K562 (cell line): ENCODE measurements around the gene WRAP53. TPM values are rescaled to one million over a fixed set of nuclear protein-coding genes. Genes with fewer than 3 reads are reported as not detected.
A peak's percentile ranks its signal among the peaks of the same experiment; 100 is the strongest.

Source experiments
- ATF1 ChIP-seq, 2 experiments: fragments of 450-650 bp in 1 of 2; IDR thresholded peaks; 2 replicates each; pipeline ENCODE4 v1.6.1; 2016; ENCODE audit warnings: missing compliant biosample characterization in 1 of 2, missing genetic modification characterization in 1 of 2
- CREB3 ChIP-seq: fragments of 450-650 bp; conservative IDR thresholded peaks from 2 replicates; pipeline ENCODE4 v1.6.1; 2016; ENCODE audit warnings: missing genetic modification characterization, low read depth, mild to moderate bottlenecking, missing compliant biosample characterization, moderate library complexity
- JUN ChIP-seq, 2 experiments: sonication (generic) in 1 of 2; formaldehyde crosslinking in 1 of 2; IDR thresholded peaks; 2 replicates each; pipeline versions ENCODE4 v1.6.1 to v1.8.0; 2012 to 2022; ENCODE audit warnings: borderline replicate concordance in 2 of 2, mild to moderate bottlenecking in 2 of 2, improper control_type of control experiment in 1 of 2, low read depth in 1 of 2, low read length in 1 of 2, missing genetic modification reagents in 1 of 2
- KLF6 ChIP-seq: fragments of 250-450 bp; sonication (Bioruptor Pico); IDR thresholded peaks from 2 replicates; pipeline ENCODE4 v1.4.0; 2020; ENCODE audit warnings: mild to moderate bottlenecking, moderate library complexity, borderline replicate concordance
- MEF2D ChIP-seq: conservative IDR thresholded peaks from 2 replicates; pipeline ENCODE4 v1.6.1; 2016; ENCODE audit warnings: low read depth, missing genetic modification characterization, missing compliant biosample characterization
- RBM39 ChIP-seq: fragments of 200-400 bp; formaldehyde crosslinking; optimal IDR thresholded peaks from 2 replicates; pipeline ENCODE3; 2018; ENCODE audit warnings: low read depth, low read length
- RREB1 ChIP-seq: fragments of 250-450 bp; sonication (Bioruptor Pico); IDR thresholded peaks from 2 replicates; pipeline ENCODE4 v1.4.0; 2020
- SMAD2 ChIP-seq: fragments of 150-350 bp; IDR thresholded peaks from 2 replicates; pipeline ENCODE4 v1.6.1; 2014; ENCODE audit warnings: low read depth, mild to moderate bottlenecking, low read length
- SNRNP70 ChIP-seq: fragments of 200-400 bp; formaldehyde crosslinking; optimal IDR thresholded peaks from 2 replicates; pipeline ENCODE3; 2017; ENCODE audit warnings: low read depth, low read length
- YY1 ChIP-seq, 3 experiments: IDR thresholded peaks; 2 replicates each; pipeline ENCODE4 v1.6.1; 2011; ENCODE audit warnings: low read length in 2 of 3, mild to moderate bottlenecking in 2 of 3, moderate library complexity in 2 of 3, borderline replicate concordance in 1 of 3, control low read depth in 1 of 3, low read depth in 1 of 3; ENCODE audit not compliant: insufficient read depth in 3 of 3, insufficient replicate concordance in 2 of 3, control insufficient read depth in 1 of 3, insufficient read length in 1 of 3; ENCODE audit errors: extremely low read depth in 1 of 3
- ZNF24 ChIP-seq: fragments of 450-650 bp; IDR thresholded peaks from 2 replicates; pipeline ENCODE4 v1.6.1; 2016
- ZNF3 ChIP-seq: fragments of 250-450 bp; sonication (Bioruptor Pico); IDR thresholded peaks from 2 replicates; pipeline ENCODE4 v1.5.0; 2021; ENCODE audit warnings: mild to moderate bottlenecking, moderate library complexity
- ZNF57 ChIP-seq: fragments of 450-650 bp; formaldehyde crosslinking; IDR thresholded peaks from 2 replicates; pipeline ENCODE4 v1.4.0; 2020; ENCODE audit warnings: mild to moderate bottlenecking, moderate library complexity
- ZNF696 ChIP-seq: fragments of 250-450 bp; sonication (Bioruptor Pico); conservative IDR thresholded peaks from 2 replicates; pipeline ENCODE4 v1.4.0; 2020; ENCODE audit warnings: mild to moderate bottlenecking, moderate library complexity
- ZNF778 ChIP-seq: fragments of 450-650 bp; formaldehyde crosslinking; IDR thresholded peaks from 2 replicates; pipeline ENCODE4 v1.4.0; 2020; ENCODE audit warnings: mild to moderate bottlenecking, moderate library complexity
- polyA plus RNA-seq, 8 experiments: library from polyadenylated mRNA; depleted of rRNA in 4 of 8; stranded (reverse) in 5 of 8; unstranded in 3 of 8; fragments of >200 nt; fragmentation: Nextera tagmentation in 2 of 8; fragmentation: Illumina TruSeq in 1 of 8; extraction: Ambion mirVana in 2 of 8; extraction: Trizol in 1 of 8; gene quantifications; 2 replicates each; pipeline versions ENCODE4 v1.2.1 to v1.2.3, GENCODE V29; 2011 to 2014; ENCODE audit warnings: inconsistent platforms in 1 of 8, missing spikeins in 1 of 8
- total RNA-seq, 7 experiments: library from RNA; depleted of rRNA in 6 of 7; stranded (reverse); fragments of >200 nt in 6 of 7; fragmentation: Illumina TruSeq in 2 of 7; extraction: Trizol in 2 of 7; gene quantifications; 2 replicates each; pipeline versions ENCODE4 v1.2.1 to v1.2.3, GENCODE V29; 2011 to 2021; ENCODE audit warnings: low replicate concordance in 1 of 7
- TF ChIP-seq, protein P1 (sequence below): IDR thresholded peaks from 2 replicates; pipeline ENCODE4 v1.6.1; 2011; ENCODE audit not compliant: insufficient read length; ENCODE audit errors: extremely low read depth
- TF ChIP-seq, protein P2 (sequence below): sonication (generic); formaldehyde crosslinking; IDR thresholded peaks from 2 replicates; pipeline ENCODE4 v1.8.1; 2022; ENCODE audit warnings: missing genetic modification reagents

Gene WRAP53
- total and polyA plus RNA-seq, 9 of the 15 experiments (the other 6 are each of a cell fraction or from before 2014, with no cell fraction given), result 0.72 to 18.2 (median 13.4) TPM

DNA sequence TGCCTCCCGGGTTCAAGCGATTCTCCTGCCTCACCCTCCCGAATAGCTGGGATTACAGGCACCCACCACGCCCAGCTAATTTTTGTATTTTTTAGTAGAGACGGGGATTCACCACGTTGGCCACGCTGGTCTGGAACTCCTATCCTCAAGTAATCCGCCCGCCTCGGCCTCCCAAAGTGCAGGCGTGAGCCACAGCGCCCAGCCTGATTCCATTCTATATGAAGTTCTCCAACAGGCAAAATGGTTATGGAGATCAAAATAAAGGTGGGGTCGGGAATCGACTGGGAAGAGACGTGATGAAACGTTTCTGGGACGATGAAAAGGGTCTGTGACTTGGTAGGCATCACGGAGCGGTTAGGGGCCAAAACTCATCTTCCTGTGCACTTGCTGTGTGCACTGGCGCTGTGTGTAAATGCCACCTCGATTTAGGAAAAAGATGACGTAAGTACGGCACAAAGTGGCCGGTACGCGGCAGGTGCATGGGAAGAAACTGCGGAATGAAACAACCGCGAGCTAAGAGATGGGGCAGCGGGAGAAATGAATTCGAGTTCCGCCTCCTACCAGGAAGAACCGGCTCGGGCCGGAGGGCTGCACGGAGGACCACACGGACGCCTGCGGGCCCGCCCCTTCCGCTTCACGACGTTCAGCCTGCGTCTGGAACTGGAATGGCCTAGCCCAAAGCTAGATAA, 2.6 kb upstream of the WRAP53 start (continued):
- TF ChIP-seq YY1 (IDR thresholded peaks at IDR 0.05; ENCODE audit: borderline replicate concordance in 1 of 3, control insufficient read depth in 1 of 3, extremely low read depth in 1 of 3, insufficient read depth in 3 of 3, insufficient read length in 1 of 3, insufficient replicate concordance in 2 of 3, low read depth in 1 of 3, low read length in 2 of 3), result peak in 1 of 3 experiments; percentile 55
- no peak for TF ChIP-seq ZNF57
- TF ChIP-seq SMAD2, result no peak
- no peak for TF ChIP-seq RREB1 (CRISPR knock-in tag)
- TF ChIP-seq ZNF3 (CRISPR knock-in tag), result no peak
- TF ChIP-seq JUN (IDR thresholded peaks at IDR 0.05; ENCODE audit: borderline replicate concordance, low read depth, low read length), result peak; percentile 34; the same call in 1 of the 2 replicates
- TF ChIP-seq JUN (CRISPR knock-in tag; IDR thresholded peaks at IDR 0.05; ENCODE audit: borderline replicate concordance), result peak; percentile 86; the same call in 1 of the 2 replicates
- TF ChIP-seq ATF1 (CRISPR knock-in tag; IDR thresholded peaks at IDR 0.05), result no peak
- TF ChIP-seq ATF1 (tag; IDR thresholded peaks at IDR 0.05), result peak; percentile 77; the same call in 1 of the 2 replicates
- TF ChIP-seq, protein P1, sequence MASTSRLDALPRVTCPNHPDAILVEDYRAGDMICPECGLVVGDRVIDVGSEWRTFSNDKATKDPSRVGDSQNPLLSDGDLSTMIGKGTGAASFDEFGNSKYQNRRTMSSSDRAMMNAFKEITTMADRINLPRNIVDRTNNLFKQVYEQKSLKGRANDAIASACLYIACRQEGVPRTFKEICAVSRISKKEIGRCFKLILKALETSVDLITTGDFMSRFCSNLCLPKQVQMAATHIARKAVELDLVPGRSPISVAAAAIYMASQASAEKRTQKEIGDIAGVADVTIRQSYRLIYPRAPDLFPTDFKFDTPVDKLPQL, result no peak
- TF ChIP-seq, protein P2, sequence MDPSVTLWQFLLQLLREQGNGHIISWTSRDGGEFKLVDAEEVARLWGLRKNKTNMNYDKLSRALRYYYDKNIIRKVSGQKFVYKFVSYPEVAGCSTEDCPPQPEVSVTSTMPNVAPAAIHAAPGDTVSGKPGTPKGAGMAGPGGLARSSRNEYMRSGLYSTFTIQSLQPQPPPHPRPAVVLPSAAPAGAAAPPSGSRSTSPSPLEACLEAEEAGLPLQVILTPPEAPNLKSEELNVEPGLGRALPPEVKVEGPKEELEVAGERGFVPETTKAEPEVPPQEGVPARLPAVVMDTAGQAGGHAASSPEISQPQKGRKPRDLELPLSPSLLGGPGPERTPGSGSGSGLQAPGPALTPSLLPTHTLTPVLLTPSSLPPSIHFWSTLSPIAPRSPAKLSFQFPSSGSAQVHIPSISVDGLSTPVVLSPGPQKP (CRISPR knock-in tag), result no peak
- no peak for TF ChIP-seq MEF2D
- TF ChIP-seq ZNF24, result no peak
- no peak for TF ChIP-seq SNRNP70
- no peak for TF ChIP-seq RBM39
- no peak for TF ChIP-seq CREB3
- TF ChIP-seq KLF6 (CRISPR knock-in tag), result no peak
- no peak for TF ChIP-seq ZNF778 (CRISPR knock-in tag)
- no peak for TF ChIP-seq ZNF696 (CRISPR knock-in tag)
